ENCODE data around the gene CSNK2A2. TPM values are rescaled to one million over a fixed set of nuclear protein-coding genes. Genes with fewer than 3 reads are reported as not detected.

Gene CSNK2A2
- total RNA-seq, 6 experiments from 2014 or later, result 24.4 to 29.5 (median 26.8) TPM

- intact Hi-C loops (cut with DNase I), result no loop called here
- TF ChIP-seq, protein P1, sequence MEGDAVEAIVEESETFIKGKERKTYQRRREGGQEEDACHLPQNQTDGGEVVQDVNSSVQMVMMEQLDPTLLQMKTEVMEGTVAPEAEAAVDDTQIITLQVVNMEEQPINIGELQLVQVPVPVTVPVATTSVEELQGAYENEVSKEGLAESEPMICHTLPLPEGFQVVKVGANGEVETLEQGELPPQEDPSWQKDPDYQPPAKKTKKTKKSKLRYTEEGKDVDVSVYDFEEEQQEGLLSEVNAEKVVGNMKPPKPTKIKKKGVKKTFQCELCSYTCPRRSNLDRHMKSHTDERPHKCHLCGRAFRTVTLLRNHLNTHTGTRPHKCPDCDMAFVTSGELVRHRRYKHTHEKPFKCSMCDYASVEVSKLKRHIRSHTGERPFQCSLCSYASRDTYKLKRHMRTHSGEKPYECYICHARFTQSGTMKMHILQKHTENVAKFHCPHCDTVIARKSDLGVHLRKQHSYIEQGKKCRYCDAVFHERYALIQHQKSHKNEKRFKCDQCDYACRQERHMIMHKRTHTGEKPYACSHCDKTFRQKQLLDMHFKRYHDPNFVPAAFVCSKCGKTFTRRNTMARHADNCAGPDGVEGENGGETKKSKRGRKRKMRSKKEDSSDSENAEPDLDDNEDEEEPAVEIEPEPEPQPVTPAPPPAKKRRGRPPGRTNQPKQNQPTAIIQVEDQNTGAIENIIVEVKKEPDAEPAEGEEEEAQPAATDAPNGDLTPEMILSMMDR (IDR thresholded peaks at IDR 0.05), result no peak
- TF ChIP-seq POLR2A (IDR thresholded peaks at IDR 0.05), result no peak
- Histone ChIP-seq H3K36me3 (no peaks in the 10 kb centered on the region), H3K4me1 (peaks cover 0 to 7% (median 3%) of the 10 kb centered on the region in 4 donors), H3K4me3 (no peak overlapping the region), H3K9me3 (no peaks in the 10 kb centered on the region), H3K27me3 (no peaks in the 10 kb centered on the region), H3K27ac (no peak overlapping the region)
- DNase-seq (no peak), ATAC-seq (no peak)
- WGBS (ENCODE audit: insufficient coverage, low coverage, low lambda C conversion rate, missing lambda C conversion rate), result 0% methylated on average over 2 of the region's 2 CpGs
Observed at GRCh38 chr16:58217311-58217925, 19.5 kb upstream of the CSNK2A2 start.

DNA sequence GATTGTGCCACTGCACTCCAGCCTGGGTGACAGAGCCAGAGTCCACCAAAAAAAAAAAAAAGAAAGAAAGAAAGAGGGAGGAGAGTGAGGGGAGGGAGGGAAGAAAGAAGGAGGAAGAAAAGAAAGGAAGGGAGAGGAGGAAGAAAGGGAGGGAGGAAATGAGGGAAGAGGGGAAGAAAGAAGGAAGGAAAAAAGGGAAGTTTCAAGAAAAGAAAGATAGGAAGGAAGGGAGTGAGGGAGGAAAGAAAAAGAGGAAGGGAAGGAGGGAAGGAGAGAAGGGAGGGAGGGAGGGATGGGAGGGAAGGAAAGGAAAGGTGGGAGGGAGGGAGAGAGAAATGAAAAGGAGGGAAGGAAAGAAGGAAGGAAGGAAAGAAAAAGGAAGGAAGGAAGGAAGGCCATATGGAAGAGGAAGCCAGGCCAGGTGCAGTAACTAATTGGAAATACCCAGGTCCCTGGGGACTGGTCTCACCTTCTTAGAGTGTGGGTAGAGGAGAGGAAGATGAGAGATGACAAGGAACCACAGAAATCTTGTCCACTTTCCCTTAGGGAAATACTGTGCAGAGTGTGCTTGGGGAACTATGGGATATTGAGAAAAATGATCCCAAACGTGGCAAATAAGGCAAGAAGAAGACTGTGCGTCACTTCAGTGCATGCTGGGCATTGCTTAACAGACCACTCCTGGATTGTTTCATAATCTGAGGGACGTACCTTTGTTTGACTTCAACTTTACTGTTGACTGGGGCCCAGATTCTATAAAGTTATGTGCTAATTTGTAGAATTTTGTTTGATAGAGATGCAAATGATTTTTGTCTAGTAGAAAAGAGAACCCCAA, 15.1 kb upstream of the CSNK2A2 start:
- intact Hi-C loops (cut with DNase I), result no loop called here
- Histone ChIP-seq H3K4me3 (no peak overlapping the region), H3K27me3 (no peaks in the 10 kb centered on the region), H3K9me3 (no peaks in the 10 kb centered on the region), H3K27ac (no peak overlapping the region), H3K36me3 (no peaks in the 10 kb centered on the region), H3K4me1 (no peaks in the 10 kb centered on the region)
- WGBS (ENCODE audit: insufficient coverage, low coverage, low lambda C conversion rate, missing lambda C conversion rate), result 16% methylated on average over 3 of the region's 3 CpGs
- ATAC-seq, result peak in 3 of 4 donors; percentile 50 to 76 (median 62)
- TF ChIP-seq, protein P1 (IDR thresholded peaks at IDR 0.05), result no peak
- TF ChIP-seq POLR2A (IDR thresholded peaks at IDR 0.05), result no peak
- no peak for DNase-seq

DNA sequence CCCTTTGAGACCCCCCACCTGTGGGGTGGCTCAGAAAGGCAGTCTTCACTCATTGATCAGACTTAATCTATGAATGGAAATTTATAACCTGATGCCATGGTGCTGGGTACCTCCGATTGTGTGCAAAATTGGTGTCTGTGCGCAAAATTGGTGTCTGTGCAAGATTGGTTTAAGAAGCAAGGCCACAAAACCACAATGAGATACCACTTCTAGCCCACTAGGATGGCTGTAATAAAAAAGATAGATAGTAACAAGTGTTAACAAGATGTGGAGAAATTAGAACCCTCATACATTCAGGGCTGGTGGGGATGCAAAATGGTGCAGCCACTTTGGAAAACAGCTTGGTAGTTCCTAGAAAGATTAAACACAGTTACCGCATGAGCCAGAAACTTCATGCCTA, 13.9 kb upstream of the CSNK2A2 start:
- Histone ChIP-seq H3K4me1 (no peaks in the 10 kb centered on the region), H3K9me3 (no peaks in the 10 kb centered on the region), H3K4me3 (no peak overlapping the region), H3K27me3 (no peaks in the 10 kb centered on the region), H3K27ac (no peak overlapping the region), H3K36me3 (no peaks in the 10 kb centered on the region)
- intact Hi-C loops (cut with DNase I), result no loop called here
- ATAC-seq (no peak), DNase-seq (no peak)
- 61% methylated on average over 3 of the region's 3 CpGs for WGBS (ENCODE audit: insufficient coverage, low coverage, low lambda C conversion rate, missing lambda C conversion rate)
- TF ChIP-seq, protein P1 (IDR thresholded peaks at IDR 0.05), result no peak

DNA sequence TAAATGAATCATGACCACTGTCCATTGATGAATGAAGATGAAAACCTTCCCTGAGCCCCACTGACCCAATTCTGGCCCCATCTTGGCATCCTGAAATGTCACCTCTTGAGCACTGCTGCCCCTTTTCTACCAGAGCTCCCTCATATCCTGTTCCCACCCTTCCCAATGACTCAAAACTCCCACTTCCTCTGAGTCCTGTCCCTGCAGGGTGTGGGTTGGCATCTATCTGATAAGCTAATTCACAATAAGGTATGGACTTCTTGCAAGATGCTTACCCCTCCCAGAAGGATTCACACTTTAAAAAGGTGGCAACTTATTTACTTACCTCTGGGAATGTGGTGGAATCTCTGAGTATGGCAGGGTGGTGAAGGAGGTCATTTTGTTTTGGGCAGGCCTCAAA, 13.3 kb upstream of the CSNK2A2 start:
- no peaks in the 10 kb centered on the region for H3K9me3 ChIP-seq
- H3K4me1 ChIP-seq, result no peaks in the 10 kb centered on the region
- intact Hi-C loops (cut with DNase I), result no loop called here
- no peaks in the 10 kb centered on the region for H3K36me3 ChIP-seq
- no peak overlapping the region for H3K4me3 ChIP-seq
- no peaks in the 10 kb centered on the region for H3K27me3 ChIP-seq
- TF ChIP-seq, protein P1 (IDR thresholded peaks at IDR 0.05), result no peak
- TF ChIP-seq POLR2A (IDR thresholded peaks at IDR 0.05), result no peak
- H3K27ac ChIP-seq, result no peak overlapping the region
- no peak for DNase-seq
- ATAC-seq, result no peak

Measured in right lobe of liver (tissue), 6 donors.